GM20431 (cell line): ENCODE data around the gene EXOC6B.

Source experiments
- in situ Hi-C: fragments of 300-500 bp; cut with MseI, MboI; formaldehyde crosslinking; loops from one replicate; pipeline ENCODE4 v1.15.0; 2020; ENCODE audit warnings: low sequenced_read_pairs; ENCODE audit not compliant: unreplicated experiment

EXOC6B gene

DNA sequence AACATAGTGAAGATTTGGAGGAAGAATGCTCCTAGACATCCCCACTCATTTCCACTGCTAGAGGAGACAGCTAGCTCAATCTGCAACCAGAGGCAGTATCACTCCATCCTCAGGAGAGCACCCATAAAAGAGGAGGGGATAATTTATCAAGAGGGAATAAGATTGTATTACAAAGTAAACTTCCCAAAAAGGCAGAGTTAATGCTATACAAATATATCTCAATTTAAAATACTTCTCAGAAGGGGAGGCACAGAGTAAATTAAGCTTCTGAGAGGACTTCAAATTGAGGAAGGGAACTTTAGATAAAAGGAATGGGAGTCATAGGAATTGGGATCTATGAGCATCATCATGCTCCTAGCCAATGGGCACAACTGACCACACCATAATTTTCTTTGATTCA lies 29.1 kb downstream of the EXOC6B start:
- in situ Hi-C loops, result no loop called here

GRCh38 chr2:72794572-72794971 lies 31.3 kb downstream of the EXOC6B start:
- in situ Hi-C loops, result no loop called here

- in situ Hi-C loops, result no loop called here
These were observed 31.9 kb downstream of the EXOC6B start for GRCh38 chr2:72793798-72794440.

DNA sequence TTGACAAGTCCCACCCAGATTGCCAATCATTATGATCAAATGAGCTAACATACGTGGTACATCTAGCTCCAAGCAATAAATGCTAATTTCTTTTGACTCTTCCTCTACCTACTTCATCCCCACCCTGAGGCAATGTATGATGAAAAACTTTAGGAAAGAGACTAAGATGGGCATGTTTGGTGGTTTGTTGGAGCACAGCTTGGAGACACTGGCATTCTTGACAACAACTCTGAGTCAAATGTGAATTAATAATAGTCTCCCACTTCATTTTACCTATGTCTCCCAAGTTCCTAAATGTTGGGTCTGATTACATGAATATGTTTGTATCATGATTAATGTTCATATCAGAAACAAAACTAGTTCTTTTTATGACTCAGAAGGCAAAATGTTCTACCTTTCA lies 36.6 kb downstream of the EXOC6B start:
- in situ Hi-C loops, result no loop called here

GRCh38 chr2:72788756-72789155 lies 37.1 kb downstream of the EXOC6B start:
- in situ Hi-C loops, result no loop called here

DNA sequence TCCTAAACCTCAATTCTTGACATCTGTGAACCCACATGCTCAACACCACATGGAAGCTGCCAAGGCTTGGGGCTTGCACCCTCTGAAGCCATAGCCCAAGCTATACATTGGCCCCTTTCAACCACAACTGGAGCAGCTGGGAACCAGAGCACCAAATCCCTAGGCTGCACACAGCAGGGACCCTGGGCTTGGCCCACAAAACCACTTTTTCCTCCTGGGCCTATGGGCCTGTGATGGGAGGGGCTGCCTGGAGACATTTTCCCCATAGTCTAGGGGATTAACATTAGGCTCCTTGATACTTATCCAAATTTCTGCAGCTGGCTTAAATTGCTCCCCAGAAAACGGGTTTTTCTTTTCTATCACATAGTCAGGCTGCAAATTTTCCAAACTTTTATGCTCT lies 40.3 kb downstream of the EXOC6B start:
- in situ Hi-C loops, result no loop called here

- in situ Hi-C loops, result no loop called here
These were observed 43.3 kb downstream of the EXOC6B start for GRCh38 chr2:72782520-72782919.

DNA sequence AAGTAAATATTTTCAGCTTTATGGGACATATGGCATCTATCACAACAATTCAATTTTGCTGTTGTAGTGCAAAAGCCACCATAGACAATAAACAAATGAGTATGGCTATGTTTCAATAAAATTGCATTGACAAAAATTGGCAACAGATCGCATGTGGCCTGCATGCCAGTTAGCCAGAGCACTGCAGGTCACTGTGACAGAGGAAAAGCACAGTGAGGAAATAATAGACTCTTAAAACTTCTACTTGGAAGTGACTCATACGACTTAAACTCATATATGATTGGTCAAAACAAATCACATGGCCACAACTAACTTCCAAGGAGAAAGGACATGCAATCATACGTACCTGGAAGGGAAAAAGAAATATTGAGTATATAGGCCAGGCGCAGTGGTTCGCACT lies 44.4 kb downstream of the EXOC6B start:
- in situ Hi-C loops, result no loop called here

DNA sequence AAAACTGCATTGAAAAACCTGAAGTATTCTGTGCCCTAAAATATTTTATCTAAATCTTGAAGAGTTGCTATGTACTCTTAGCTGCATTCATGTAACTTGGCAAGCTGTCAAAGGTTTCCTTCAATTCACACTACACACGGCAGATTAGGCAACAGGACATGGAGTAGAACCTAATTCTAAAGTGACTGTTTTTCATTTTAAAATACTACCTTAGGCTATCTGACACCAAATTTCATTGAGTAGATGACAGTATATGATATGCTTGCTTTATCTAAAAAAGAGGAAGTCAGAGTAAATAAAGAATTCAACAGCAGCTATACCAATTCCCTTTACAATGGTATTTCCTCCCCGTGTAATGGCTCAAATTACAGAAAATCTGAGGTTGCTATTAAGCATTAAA lies 45.4 kb downstream of the EXOC6B start:
- in situ Hi-C loops, result no loop called here

GRCh38 chr2:72779495-72779894 lies 46.3 kb downstream of the EXOC6B start:
- in situ Hi-C loops, result loop anchor here (10.0 kb wide), 1 partner anchor 75 kb away; no protein-coding TSS in a partner anchor

GRCh38 chr2:72778410-72778809 lies 47.4 kb downstream of the EXOC6B start:
- in situ Hi-C loops, result loop anchor here (10.0 kb wide), 1 partner anchor 76 kb away; no protein-coding TSS in a partner anchor

DNA sequence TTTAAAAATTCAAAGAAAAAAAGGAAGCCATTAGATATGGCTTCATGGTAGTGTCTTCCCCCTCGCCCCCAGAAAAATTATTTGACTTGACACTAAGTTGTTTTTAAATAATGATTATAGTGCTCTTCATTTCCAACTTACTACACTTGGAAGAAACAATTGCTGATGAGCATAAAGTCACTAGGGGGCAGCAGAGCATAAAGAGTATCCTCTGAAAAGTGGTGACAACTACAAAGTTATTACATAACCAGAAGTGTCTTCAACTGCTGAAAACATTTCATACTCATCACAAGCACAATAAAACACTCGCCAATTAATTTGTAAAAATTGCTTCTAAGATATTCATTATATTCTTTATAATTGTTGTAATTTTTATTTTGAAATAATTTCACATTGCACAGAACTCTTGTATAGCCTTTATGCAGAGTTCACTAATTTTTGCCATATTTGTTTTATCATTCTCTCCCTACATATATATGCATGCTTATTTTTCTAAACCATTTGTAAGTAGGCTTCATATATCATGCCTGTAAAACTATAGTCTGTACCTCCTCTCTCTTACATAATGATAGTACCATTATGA lies 54.9 kb downstream of the EXOC6B start:
- in situ Hi-C loops, result loop anchor here (10.0 kb wide), 1 partner anchor 84 kb away; no protein-coding TSS in a partner anchor

DNA sequence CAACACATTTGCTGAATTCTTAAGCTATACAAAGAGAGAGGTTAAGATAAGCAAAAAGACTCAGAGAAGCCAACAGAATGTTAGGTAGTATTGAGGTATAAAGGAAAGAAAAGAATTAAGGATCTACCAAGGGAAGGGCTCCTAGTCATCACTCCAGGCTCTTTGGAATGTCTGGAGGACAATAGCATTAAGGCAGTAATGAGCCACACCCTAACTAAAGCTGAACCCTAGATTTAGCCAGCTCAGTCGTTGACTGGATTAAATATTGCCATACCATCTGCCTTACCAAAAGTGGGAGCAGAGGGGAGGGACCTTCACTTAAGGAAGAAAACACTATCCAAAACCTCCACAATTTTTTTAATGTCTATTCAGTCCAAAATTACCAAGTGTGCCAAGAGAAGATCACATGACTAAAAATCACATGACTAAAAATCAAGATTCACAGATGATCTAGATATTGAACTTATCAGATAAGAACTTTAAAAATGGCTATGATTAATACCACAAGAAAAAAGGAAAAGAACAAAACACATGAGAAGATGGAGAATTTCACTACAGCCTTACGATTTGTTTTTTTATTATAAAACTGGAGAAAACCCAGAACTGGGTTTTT lies 59.7 kb downstream of the EXOC6B start:
- in situ Hi-C loops, result no loop called here

DNA sequence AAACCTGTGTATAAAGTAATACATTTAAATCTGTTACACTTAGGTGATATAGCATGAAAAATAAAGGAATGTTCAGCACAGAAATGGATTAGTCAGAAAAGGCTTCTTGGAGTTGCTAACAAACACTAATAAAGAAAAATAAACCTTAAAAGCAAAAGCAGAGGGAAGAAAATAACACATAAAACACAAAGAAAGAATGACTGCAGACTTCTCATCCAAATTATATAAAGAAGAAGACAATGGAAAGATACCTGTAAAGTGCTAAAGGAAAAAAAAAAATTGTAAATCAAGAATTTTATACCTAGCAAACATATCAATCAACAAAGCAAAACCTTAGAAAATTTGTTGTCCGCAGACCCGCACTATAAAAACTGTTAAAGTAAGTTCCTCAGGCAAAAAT lies 63.6 kb downstream of the EXOC6B start:
- in situ Hi-C loops, result no loop called here

DNA sequence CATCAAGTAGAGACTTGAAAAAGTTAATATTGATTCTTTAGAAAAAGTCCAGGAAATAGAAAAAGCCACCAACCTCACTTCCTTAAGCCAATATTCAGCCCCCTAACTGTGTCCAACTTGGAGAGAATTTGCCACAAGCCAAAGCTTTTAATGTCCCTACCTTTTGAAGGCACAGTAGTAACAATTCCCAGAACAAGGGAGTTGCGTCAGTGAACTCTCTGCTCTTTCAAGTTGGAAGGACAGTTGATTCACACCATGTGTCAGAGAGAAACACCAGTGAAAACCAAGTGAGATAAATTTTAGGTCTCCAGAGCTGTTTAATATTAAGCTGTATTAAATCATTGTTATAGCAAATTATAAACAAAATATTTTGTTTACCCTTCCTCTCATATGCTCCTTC lies 66.1 kb downstream of the EXOC6B start:
- in situ Hi-C loops, result no loop called here

- in situ Hi-C loops, result no loop called here
These were observed 68.6 kb downstream of the EXOC6B start for GRCh38 chr2:72757177-72757775.

DNA sequence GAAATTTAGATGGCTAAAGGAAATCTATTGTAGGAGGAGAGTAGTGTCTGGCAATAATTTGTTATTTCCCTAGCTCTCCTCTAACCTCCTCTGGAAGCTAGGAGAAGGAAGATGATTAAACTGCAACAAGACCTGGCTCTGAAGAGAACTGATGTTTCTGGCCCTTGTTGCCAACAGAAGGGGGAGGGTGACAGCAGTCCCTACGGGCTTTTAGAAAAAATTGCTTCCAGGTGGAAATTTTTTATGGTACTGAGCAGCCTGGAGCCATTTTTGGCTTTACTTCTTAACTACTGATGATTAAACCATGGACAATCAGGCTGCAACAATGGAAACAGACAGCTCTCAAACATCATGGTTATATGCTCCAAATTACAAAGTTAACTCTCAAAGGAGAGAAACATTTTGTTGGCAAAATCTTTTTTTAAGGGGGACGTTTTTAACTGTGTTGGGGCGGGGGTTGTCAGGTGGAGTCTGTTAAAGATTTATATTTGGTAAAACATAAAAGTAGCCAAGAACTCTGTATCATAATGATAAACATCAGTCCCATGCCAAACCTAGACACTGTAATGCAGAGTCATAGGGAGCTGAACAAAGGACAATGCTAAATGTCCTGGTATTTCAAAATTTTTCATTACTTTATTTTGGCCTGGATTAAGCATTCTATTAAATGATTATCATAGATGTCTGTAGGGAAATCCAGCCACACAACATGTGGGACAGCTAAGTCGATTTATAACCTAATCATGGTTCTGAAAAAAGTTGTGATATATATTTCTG lies 70.0 kb downstream of the EXOC6B start:
- in situ Hi-C loops, result no loop called here

GRCh38 chr2:72754628-72755320 lies 71.1 kb downstream of the EXOC6B start:
- in situ Hi-C loops, result no loop called here

GRCh38 chr2:72750977-72751639 lies 74.7 kb downstream of the EXOC6B start:
- in situ Hi-C loops, result no loop called here
